Loucy (cell line): Measurements from ENCODE around the gene EIF3K.
A peak's percentile ranks its signal among the peaks of the same experiment; 100 is the strongest.

Experiments
- H2AFZ ChIP-seq: fragments of 200-600 bp; sonication (generic); 2 replicates; pipeline ENCODE4 v1.6.0; 2016; ENCODE audit warnings: antibody characterized with exemption, mild to moderate bottlenecking, low read length, moderate library complexity
- H3F3A ChIP-seq: fragments of 200-600 bp; 2 replicates; pipeline ENCODE4 v1.6.0; 2016; ENCODE audit warnings: antibody characterized with exemption, low read depth, mild to moderate bottlenecking
- H3K27me3 ChIP-seq: fragments of 200-600 bp; sonication (generic); 2 replicates; pipeline ENCODE4 v1.6.1; 2014; ENCODE audit warnings: low read length, mild to moderate bottlenecking; ENCODE audit not compliant: insufficient read depth, poor library complexity, severe bottlenecking
- H3K36me3 ChIP-seq: fragments of 200-600 bp; sonication (generic); 2 replicates; pipeline ENCODE4 v1.6.1; 2016; ENCODE audit warnings: low read length; ENCODE audit not compliant: insufficient read depth
- H3K4me1 ChIP-seq: fragments of 200-600 bp; sonication (generic); 2 replicates; pipeline ENCODE4 v1.5.1; 2014; ENCODE audit warnings: low read length, mild to moderate bottlenecking; ENCODE audit not compliant: insufficient read depth, poor library complexity, severe bottlenecking
- H3K4me2 ChIP-seq: fragments of 200-600 bp; sonication (generic); 2 replicates; pipeline ENCODE4 v1.6.0; 2014; ENCODE audit warnings: antibody characterized with exemption, low read length, low read depth, mild to moderate bottlenecking; ENCODE audit not compliant: poor library complexity, severe bottlenecking
- H3K4me3 ChIP-seq: fragments of 200-600 bp; sonication (generic); 2 replicates; pipeline ENCODE4 v1.5.1; 2014; ENCODE audit warnings: low read length, mild to moderate bottlenecking, mixed read lengths; ENCODE audit not compliant: poor library complexity, severe bottlenecking
- H3K79me2 ChIP-seq: fragments of 200-600 bp; sonication (generic); 2 replicates; pipeline ENCODE4 v1.6.1; 2014; ENCODE audit warnings: low read length; ENCODE audit not compliant: insufficient read depth
- H3K9ac ChIP-seq: fragments of 200-600 bp; sonication (generic); 2 replicates; pipeline ENCODE4 v1.6.0; 2014; ENCODE audit warnings: mild to moderate bottlenecking, low read depth, low read length, moderate library complexity; ENCODE audit not compliant: poor library complexity, severe bottlenecking
- H3K9me2 ChIP-seq: fragments of 200-600 bp; sonication (generic); replicated peaks from 2 replicates; pipeline ENCODE4 v1.6.1; 2016; ENCODE audit warnings: low read depth, low read length, mixed read lengths
- H3K9me3 ChIP-seq: fragments of 200-600 bp; sonication (generic); 2 replicates; pipeline ENCODE4 v1.6.1; 2014; ENCODE audit warnings: mild to moderate bottlenecking, antibody characterized with exemption, low read length, low read depth; ENCODE audit not compliant: insufficient read depth
- H4K20me1 ChIP-seq: fragments of 200-600 bp; sonication (generic); 2 replicates; pipeline ENCODE4 v1.6.0; 2014; ENCODE audit warnings: antibody characterized with exemption, low read length, mild to moderate bottlenecking; ENCODE audit not compliant: insufficient read depth, poor library complexity, severe bottlenecking
- CTCF ChIP-seq: fragments of 200-600 bp; sonication (generic); conservative IDR thresholded peaks from 2 replicates; pipeline ENCODE4 v1.5.1; 2014; ENCODE audit warnings: mild to moderate bottlenecking, antibody characterized with exemption, low read length
- EZH2phosphoT487 ChIP-seq: fragments of 200-600 bp; IDR thresholded peaks from 2 replicates; pipeline ENCODE4 v1.6.1; 2018; ENCODE audit warnings: antibody characterized with exemption, mild to moderate bottlenecking, moderate library complexity, borderline replicate concordance

EIF3K gene

DNA sequence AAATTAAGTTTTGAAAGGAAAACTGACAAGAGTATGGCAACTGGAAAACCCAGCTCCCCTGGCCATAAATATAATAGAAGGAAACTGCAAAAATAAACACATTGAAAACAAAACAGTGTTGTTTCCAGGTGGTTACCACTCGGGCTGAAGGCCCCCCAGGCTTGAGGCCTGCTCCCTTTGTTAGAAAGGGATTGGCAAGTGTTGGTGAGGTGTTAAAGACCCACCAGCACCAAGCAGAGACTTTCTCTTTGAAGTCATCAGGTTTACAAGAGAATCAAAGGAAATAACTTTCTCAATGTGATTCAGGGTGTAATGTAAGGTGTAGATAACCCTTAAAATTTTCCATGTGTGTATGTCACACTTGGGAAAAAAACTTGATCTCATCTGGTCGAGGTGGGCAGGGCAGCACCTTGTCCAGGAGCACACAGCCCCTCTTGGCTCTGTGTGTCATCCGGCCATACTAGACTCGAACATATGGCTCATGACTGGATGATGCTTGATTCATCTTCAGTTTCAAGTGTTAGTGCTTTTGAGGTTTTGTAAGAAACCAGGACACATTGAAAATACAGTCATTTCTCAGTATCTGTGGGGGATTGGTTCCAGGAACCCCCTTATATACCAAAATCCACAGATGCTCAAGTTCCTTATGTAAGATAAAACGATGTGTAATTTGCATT is 36.3 kb downstream of the EIF3K start:
- Histone ChIP-seq H3K4me1 (peaks cover 86% of the 10 kb centered on the region), H3K9me2 (no peaks in the 10 kb centered on the region), H3K4me3 (peak overlapping the region; percentile 29), H3K4me2 (peak overlapping the region; percentile 98), H3K9me3 (no peaks in the 10 kb centered on the region), H3K36me3 (peaks cover 18% of the 10 kb centered on the region; the same call in 1 of the 2 replicates), H3K79me2 (peaks cover 100% of the 10 kb centered on the region), H4K20me1 (peaks cover 95% of the 10 kb centered on the region), H3K27me3 (no peaks in the 10 kb centered on the region), H3K9ac (peak overlapping the region; percentile 38), H3F3A (peaks cover 3% of the 10 kb centered on the region; the same call in 1 of the 2 replicates), H2AFZ (no peak overlapping the region)
- TF ChIP-seq CTCF (no peak), EZH2phosphoT487 (no peak)

DNA sequence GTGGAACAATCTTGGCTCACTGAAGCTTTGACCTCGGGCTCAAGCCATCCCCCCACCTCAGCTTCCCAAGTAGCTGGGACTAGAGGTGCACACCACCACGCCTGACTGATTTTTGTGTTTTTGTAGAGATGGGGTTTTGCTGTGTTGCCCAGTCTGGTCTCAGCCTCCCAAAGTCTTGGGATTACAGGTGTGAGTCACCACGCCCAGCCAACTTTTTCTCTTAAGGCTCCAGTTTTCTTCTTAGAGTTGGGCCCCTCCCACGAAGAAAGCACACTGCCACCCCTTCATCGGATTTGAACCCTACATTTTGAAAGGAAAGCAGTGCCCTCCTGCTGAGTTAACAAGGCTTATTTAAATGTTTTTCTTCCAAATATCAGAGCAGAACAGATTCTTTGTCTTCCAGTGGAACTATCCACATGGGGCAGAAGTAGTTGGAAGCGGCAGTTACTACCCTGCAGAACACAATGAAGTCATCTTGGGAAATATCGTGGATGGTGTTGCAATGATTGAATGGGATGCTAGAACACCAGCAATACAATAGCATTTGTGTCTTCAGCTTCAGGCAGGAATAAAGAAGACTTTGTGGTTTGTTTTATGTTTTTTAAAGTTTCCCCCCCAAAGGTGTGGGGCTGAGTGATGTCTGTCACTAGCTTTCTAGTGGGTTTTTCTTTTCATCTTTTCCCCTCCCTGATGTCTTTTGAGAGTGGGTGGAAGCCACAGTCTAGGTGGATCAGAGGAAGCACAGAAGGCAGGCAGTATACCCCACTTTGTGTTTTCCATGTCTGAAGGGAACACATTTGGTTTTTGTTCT is 37.4 kb downstream of the EIF3K start:
- peaks cover 93% of the 10 kb centered on the region for H4K20me1 ChIP-seq
- H3K4me1 ChIP-seq, result peaks cover 78% of the 10 kb centered on the region
- peaks cover 100% of the 10 kb centered on the region for H3K79me2 ChIP-seq
- H3K9ac ChIP-seq, result no peak overlapping the region
- no peaks in the 10 kb centered on the region for H3K9me2 ChIP-seq
- H3K9me3 ChIP-seq, result no peaks in the 10 kb centered on the region
- no peaks in the 10 kb centered on the region for H3K27me3 ChIP-seq
- no peak for TF ChIP-seq CTCF
- no peak for TF ChIP-seq EZH2phosphoT487
- peak overlapping the region; percentile 10 for H3K4me3 ChIP-seq
- peaks cover 28% of the 10 kb centered on the region; the same call in 1 of the 2 replicates for H3K36me3 ChIP-seq
- peak overlapping the region; percentile 98 for H3K4me2 ChIP-seq
- peaks cover 3% of the 10 kb centered on the region; the same call in 1 of the 2 replicates for H3F3A ChIP-seq
- no peak overlapping the region for H2AFZ ChIP-seq

- no peak overlapping the region for H3K9ac ChIP-seq
- peaks cover 3% of the 10 kb centered on the region; the same call in 1 of the 2 replicates for H3F3A ChIP-seq
- no peak overlapping the region for H3K4me3 ChIP-seq
- peaks cover 99% of the 10 kb centered on the region for H3K79me2 ChIP-seq
- H4K20me1 ChIP-seq, result peaks cover 91% of the 10 kb centered on the region
- TF ChIP-seq EZH2phosphoT487 (no peak), CTCF (no peak)
- no peaks in the 10 kb centered on the region for H3K9me2 ChIP-seq
- no peaks in the 10 kb centered on the region for H3K27me3 ChIP-seq
- peaks cover 36% of the 10 kb centered on the region; the same call in 1 of the 2 replicates for H3K36me3 ChIP-seq
- no peak overlapping the region for H2AFZ ChIP-seq
- peak overlapping the region; percentile 98 for H3K4me2 ChIP-seq
- H3K9me3 ChIP-seq, result no peaks in the 10 kb centered on the region
- H3K4me1 ChIP-seq, result peaks cover 65% of the 10 kb centered on the region
These were observed 38.7 kb downstream of the EIF3K start for GRCh38 chr19:38657633-38658222.
